ENCODE data around the gene MIER1. TPM values are rescaled to one million over a fixed set of nuclear protein-coding genes. Genes with fewer than 3 reads are reported as not detected.
A peak's percentile ranks its signal among the peaks of the same experiment; 100 is the strongest.

Gene MIER1
- total RNA-seq, 4 donors from 2014 or later = 14.8 to 21.7 (median 15.4) TPM

- Histone ChIP-seq H3K4me3 (peak overlapping the region; percentile 91 to 99 (median 95)), H3K9me3 (no peaks in the 10 kb centered on the region), H3K27ac (peak overlapping the region; percentile 96 to 100 (median 98)), H3K27me3 (no peaks in the 10 kb centered on the region), H3K36me3 (no peaks in the 10 kb centered on the region), H3K4me1 (peaks cover 40 to 52% of the 10 kb centered on the region in 2 donors)
- no peak for DNase-seq
- in situ Hi-C loops (cut with MboI; ENCODE audit: low sequenced_read_pairs in 4 of 4) = loop anchor here in 2 of 4 donors (10.0 to 25.0 kb wide), 2 partner anchors 124 to 593 kb away; partner anchors contain the start of gene SLC35D1 (in 2 of the 2)
- intact Hi-C loops (cut with DNase I; ENCODE audit: low total_unique reads) = loop anchor here (2.0 kb wide), 1 partner anchor 122 kb away; no protein-coding TSS in a partner anchor
- ATAC-seq = peak in 1 of 2 donors; percentile 4
- TF ChIP-seq POLR2A (IDR thresholded peaks at IDR 0.05) = no peak
- TF ChIP-seq CTCF (IDR thresholded peaks at IDR 0.05 in 4 of 5, conservative IDR thresholded peaks at IDR 0.05 in 1 of 5) = no peak
Observed at GRCh38 chr1:66930823-66931174, 6.0 kb downstream of the MIER1 start.

GRCh38 chr1:66931590-66931989, 6.8 kb downstream of the MIER1 start:
- Histone ChIP-seq H3K36me3 (no peaks in the 10 kb centered on the region), H3K27ac (peak overlapping the region; percentile 96 to 100 (median 98)), H3K9me3 (no peaks in the 10 kb centered on the region), H3K4me1 (peaks cover 32 to 44% of the 10 kb centered on the region in 2 donors), H3K4me3 (peak overlapping the region; percentile 91 to 99 (median 95)), H3K27me3 (no peaks in the 10 kb centered on the region)
- ATAC-seq = no peak
- in situ Hi-C loops (cut with MboI; ENCODE audit: low sequenced_read_pairs in 4 of 4) = loop anchor here in 2 of 4 donors (10.0 to 25.0 kb wide), 2 partner anchors 123 to 594 kb away; partner anchors contain the start of gene SLC35D1 (in 2 of the 2)
- no peak for DNase-seq
- intact Hi-C loops (cut with DNase I; ENCODE audit: low total_unique reads) = loop anchor here (2.0 kb wide), 1 partner anchor 121 kb away; no protein-coding TSS in a partner anchor
- no peak for TF ChIP-seq CTCF (IDR thresholded peaks at IDR 0.05 in 4 of 5, conservative IDR thresholded peaks at IDR 0.05 in 1 of 5)
- no peak for TF ChIP-seq POLR2A (IDR thresholded peaks at IDR 0.05)

- intact Hi-C loops (cut with DNase I; ENCODE audit: low total_unique reads) (no loop called here), in situ Hi-C loops (cut with MboI; ENCODE audit: low sequenced_read_pairs in 4 of 4) (loop anchor here in 2 of 4 donors (10.0 to 25.0 kb wide), 2 partner anchors 123 to 595 kb away; partner anchors contain the start of gene SLC35D1 (in 2 of the 2))
- Histone ChIP-seq H3K4me3 (no peak overlapping the region), H3K27ac (peak overlapping the region in 2 of 4 donors; percentile 96 to 98), H3K4me1 (peaks cover 32 to 39% of the 10 kb centered on the region in 2 donors), H3K27me3 (no peaks in the 10 kb centered on the region), H3K9me3 (no peaks in the 10 kb centered on the region), H3K36me3 (no peaks in the 10 kb centered on the region)
- DNase-seq = no peak
- TF ChIP-seq CTCF (IDR thresholded peaks at IDR 0.05 in 4 of 5, conservative IDR thresholded peaks at IDR 0.05 in 1 of 5) (no peak), POLR2A (IDR thresholded peaks at IDR 0.05) (no peak)
- ATAC-seq = no peak
Observed at GRCh38 chr1:66932291-66932690, 7.5 kb downstream of the MIER1 start.

- intact Hi-C loops (cut with DNase I; ENCODE audit: low total_unique reads) (no loop called here), in situ Hi-C loops (cut with MboI; ENCODE audit: low sequenced_read_pairs in 4 of 4) (loop anchor here in 2 of 4 donors (10.0 to 25.0 kb wide), 2 partner anchors 121 to 597 kb away; partner anchors contain the start of gene SLC35D1 (in 2 of the 2))
- ATAC-seq = no peak
- no peak for DNase-seq
- no peaks in the 10 kb centered on the region for H3K36me3 ChIP-seq
- H3K9me3 ChIP-seq = no peaks in the 10 kb centered on the region
- peak overlapping the region in 2 of 4 donors; percentile 1 to 6 for H3K27ac ChIP-seq
- no peak for TF ChIP-seq CTCF (IDR thresholded peaks at IDR 0.05 in 4 of 5, conservative IDR thresholded peaks at IDR 0.05 in 1 of 5)
- TF ChIP-seq POLR2A (IDR thresholded peaks at IDR 0.05) = no peak
- peaks cover 37 to 39% of the 10 kb centered on the region in 2 donors for H3K4me1 ChIP-seq
- H3K27me3 ChIP-seq = no peaks in the 10 kb centered on the region
- no peak overlapping the region for H3K4me3 ChIP-seq
Observed at GRCh38 chr1:66933887-66934700, 9.3 kb downstream of the MIER1 start.
